Body of pancreas (tissue), 4 donors: ENCODE results near the gene TMEM59. TPM values are rescaled to one million over a fixed set of nuclear protein-coding genes. Genes with fewer than 3 reads are reported as not detected.

ENCODE experiments used
- ATAC-seq: fragments of 150-250 bp; one replicate; pipeline ENCODE4 v1.9.1; 2016
- DNase-seq, 4 donors: peaks; one replicate each; pipeline ENCODE4 v3.0.0-alpha.2; 2019
- H3K27ac ChIP-seq, 4 donors: fragments of 200-600 bp; sonication (generic); 1 replicate in 3 of 4; 2 replicates in 1 of 4; pipeline versions ENCODE4 v1.5.1 to v1.6.1; 2016 to 2019; ENCODE audit warnings: mild to moderate bottlenecking in 1 of 4, mixed read lengths in 1 of 4, moderate library complexity in 1 of 4
- H3K27me3 ChIP-seq, 2 donors: fragments of 200-600 bp; sonication (generic); one replicate each; pipeline ENCODE4 v1.6.0; 2016; ENCODE audit warnings: mild to moderate bottlenecking in 1 of 2
- H3K36me3 ChIP-seq, 2 donors: fragments of 200-600 bp; sonication (generic); replicated peaks in 1 of 2; 2 replicates each; pipeline ENCODE4 v1.5.1; 2016; ENCODE audit warnings: low read depth in 2 of 2; ENCODE audit not compliant: insufficient read depth in 1 of 2
- H3K4me1 ChIP-seq: fragments of 200-600 bp; sonication (generic); one replicate; pipeline ENCODE4 v1.6.0; 2016
- H3K4me3 ChIP-seq, 2 donors: fragments of 200-600 bp; sonication (generic); 1 replicate in 1 of 2; 2 replicates in 1 of 2; pipeline ENCODE4 v1.5.1; 2016 to 2019
- H3K9me3 ChIP-seq, 3 donors: fragments of 200-600 bp; sonication (generic); 1 replicate in 2 of 3; 2 replicates in 1 of 3; pipeline ENCODE4 v1.5.1; 2016
- CTCF ChIP-seq, 7 experiments: fragments of 450-650 bp in 4 of 7; fragments of 200-600 bp in 3 of 7; sonication (generic) in 3 of 7; IDR thresholded peaks; one replicate each; pipeline ENCODE4 v1.5.1; 2016 to 2019; ENCODE audit warnings: antibody characterized with exemption in 7 of 7
- POLR2A ChIP-seq, 3 donors: fragments of 450-650 bp; IDR thresholded peaks; one replicate each; pipeline ENCODE4 v1.6.1; 2016; ENCODE audit warnings: antibody characterized with exemption in 3 of 3, mild to moderate bottlenecking in 2 of 3
- WGBS, 2 donors: methylation state at CpG; one replicate each; pipeline ENCODE4 v1.1.5; 2017; 5-methylcytosine and 5-hydroxymethylcytosine counted together
- intact Hi-C: fragments of 100-400 bp; cut with DNase I; formaldehyde crosslinking; loops from one replicate; pipeline ENCODE4 v1.15.1; 2023
- total RNA-seq, 2 donors: library from RNA; depleted of rRNA; stranded (reverse); fragments of >200 nt; gene quantifications; one replicate each; pipeline ENCODE4 v1.1.0, GENCODE V29; 2016

Gene TMEM59
- total RNA-seq, 2 donors from 2014 or later, result 89.5 to 131 TPM

GRCh38 chr1:53992085-53992874, 60.7 kb downstream of the TMEM59 start:
- H3K27me3 ChIP-seq, result no peaks in the 10 kb centered on the region
- DNase-seq, result no peak

GRCh38 chr1:53987880-53988279, 65.1 kb downstream of the TMEM59 start:
- 80 to 87% methylated on average over 2 of the region's 2 CpGs for WGBS, 2 donors
- H3K4me3 ChIP-seq, result no peak overlapping the region
- H3K9me3 ChIP-seq, result no peaks in the 10 kb centered on the region
- no peaks in the 10 kb centered on the region for H3K27me3 ChIP-seq
- no peaks in the 10 kb centered on the region for H3K36me3 ChIP-seq
- intact Hi-C loops, result no loop called here
- TF ChIP-seq CTCF (IDR thresholded peaks at IDR 0.05) (no peak), POLR2A (IDR thresholded peaks at IDR 0.05) (no peak)
- no peak for ATAC-seq
- no peak for DNase-seq
- H3K4me1 ChIP-seq, result peaks cover 4% of the 10 kb centered on the region
- H3K27ac ChIP-seq, result no peak overlapping the region

More at GRCh38 chr1:53992085-53992874, 60.7 kb downstream of the TMEM59 start:
- no peaks in the 10 kb centered on the region for H3K9me3 ChIP-seq
- 50 to 65% methylated on average over 1 to 4 of the region's 4 CpGs for WGBS, 2 donors
- no peak for TF ChIP-seq CTCF (IDR thresholded peaks at IDR 0.05)
- no peak for TF ChIP-seq POLR2A (IDR thresholded peaks at IDR 0.05)
- intact Hi-C loops, result no loop called here
- no peaks in the 10 kb centered on the region for H3K4me1 ChIP-seq
- H3K27ac ChIP-seq, result no peak overlapping the region
- H3K36me3 ChIP-seq, result no peaks in the 10 kb centered on the region
- no peak for ATAC-seq
- H3K4me3 ChIP-seq, result no peak overlapping the region

- H3K4me3 ChIP-seq, result no peak overlapping the region
- intact Hi-C loops, result no loop called here
- H3K4me1 ChIP-seq, result peaks cover 16% of the 10 kb centered on the region
- no peaks in the 10 kb centered on the region for H3K27me3 ChIP-seq
- 82 to 86% methylated on average over 3 of the region's 3 CpGs for WGBS, 2 donors
- H3K27ac ChIP-seq, result no peak overlapping the region
- ATAC-seq (no peak), DNase-seq (no peak)
- no peaks in the 10 kb centered on the region for H3K9me3 ChIP-seq
- TF ChIP-seq POLR2A (IDR thresholded peaks at IDR 0.05) (no peak), CTCF (IDR thresholded peaks at IDR 0.05) (no peak)
- no peaks in the 10 kb centered on the region for H3K36me3 ChIP-seq
Observed at GRCh38 chr1:53986458-53986857, 66.5 kb downstream of the TMEM59 start.

- Histone ChIP-seq H3K36me3 (no peaks in the 10 kb centered on the region), H3K27ac (no peak overlapping the region), H3K27me3 (no peaks in the 10 kb centered on the region), H3K9me3 (no peaks in the 10 kb centered on the region), H3K4me3 (no peak overlapping the region), H3K4me1 (peaks cover 16% of the 10 kb centered on the region)
- ATAC-seq, result no peak
- intact Hi-C loops, result no loop called here
- DNase-seq, result no peak
- no peak for TF ChIP-seq CTCF (IDR thresholded peaks at IDR 0.05)
- no peak for TF ChIP-seq POLR2A (IDR thresholded peaks at IDR 0.05)
Observed at GRCh38 chr1:53984726-53985125, 68.3 kb downstream of the TMEM59 start.

- no peaks in the 10 kb centered on the region for H3K9me3 ChIP-seq
- no peaks in the 10 kb centered on the region for H3K27me3 ChIP-seq
- DNase-seq, result no peak
- WGBS, 2 donors, result 10 to 24% methylated on average over 4 of the region's 4 CpGs
- TF ChIP-seq POLR2A (IDR thresholded peaks at IDR 0.05), result peak in 1 of 3 donors; percentile 12
- TF ChIP-seq CTCF (IDR thresholded peaks at IDR 0.05), result no peak
- H3K4me1 ChIP-seq, result peaks cover 16% of the 10 kb centered on the region
- peak overlapping the region in 3 of 4 donors; percentile 63 to 83 (median 69) for H3K27ac ChIP-seq
- H3K4me3 ChIP-seq, result peak overlapping the region in 1 of 2 donors; percentile 8
- H3K36me3 ChIP-seq, result no peaks in the 10 kb centered on the region
- intact Hi-C loops, result no loop called here
- peak; percentile 66 for ATAC-seq
Observed at GRCh38 chr1:53982763-53983104, 70.3 kb downstream of the TMEM59 start.
